Ammon's horn (tissue), 1 donor: ENCODE measurements around the gene CUBN.

Experiments
- DNase-seq: peaks from one replicate; pipeline ENCODE4 v3.0.0-alpha.2; 2016; ENCODE audit warnings: low spot score

Gene CUBN

DNA sequence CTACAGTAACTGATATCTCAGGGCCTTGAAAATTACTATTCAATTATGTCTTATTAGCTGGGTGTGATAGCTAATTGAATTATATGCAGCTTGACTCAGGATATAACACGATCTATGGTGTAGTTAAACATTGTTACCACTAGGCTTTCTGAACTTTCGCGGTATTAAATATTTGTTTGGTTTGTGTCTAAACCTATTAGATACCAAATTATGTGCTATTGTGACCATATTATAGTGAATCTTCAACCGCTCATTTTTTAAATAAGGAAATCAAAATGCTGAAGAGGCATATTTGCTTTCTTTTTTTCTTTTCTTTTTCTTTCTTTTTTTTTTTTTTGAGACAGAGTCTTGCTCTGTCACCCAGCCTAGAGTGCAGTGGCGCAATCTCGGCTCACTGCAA lies 213.1 kb downstream of the CUBN start:
- no peak for DNase-seq

- DNase-seq = no peak
Observed at GRCh38 chr10:16915300-16915699, 214.3 kb downstream of the CUBN start.

DNA sequence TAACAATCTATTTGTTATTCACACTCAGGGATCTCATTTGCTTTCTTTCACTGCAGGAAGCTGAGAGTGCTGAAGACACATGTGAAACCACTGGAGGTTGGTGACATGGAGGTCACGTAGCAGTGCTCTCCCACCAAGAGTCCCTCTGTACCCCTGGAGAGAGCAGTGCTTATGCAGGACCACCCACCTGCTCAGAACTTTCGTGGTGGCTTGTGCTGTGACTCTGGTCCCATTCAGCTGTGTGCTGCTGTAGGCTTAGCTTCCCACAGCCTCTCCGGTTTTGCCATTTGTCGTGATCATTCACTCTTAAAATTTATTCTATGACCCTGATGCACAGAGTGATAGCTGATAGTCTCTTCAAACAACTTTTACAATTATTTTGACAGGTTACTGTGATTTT lies 216.3 kb downstream of the CUBN start:
- DNase-seq = no peak

DNA sequence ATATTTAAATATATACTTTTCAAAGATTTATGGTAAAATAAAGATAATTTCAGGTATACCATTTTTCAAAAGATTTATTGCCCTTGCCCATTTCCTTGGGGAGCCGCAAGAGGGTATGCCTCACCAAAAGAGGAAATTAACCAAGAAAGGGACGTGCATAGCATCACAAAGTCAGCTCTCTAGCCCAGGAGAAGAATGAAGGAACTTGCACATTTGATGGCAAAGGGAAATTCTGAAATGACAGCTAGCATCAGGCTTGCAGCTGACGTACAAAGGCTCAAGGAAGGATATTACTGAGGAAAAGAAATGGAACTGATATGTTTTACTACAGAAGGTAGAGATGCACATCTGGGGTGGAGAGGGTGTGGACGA lies 218.8 kb downstream of the CUBN start:
- DNase-seq = no peak

- DNase-seq = no peak
Observed at GRCh38 chr10:16909961-16910792, 219.4 kb downstream of the CUBN start.

GRCh38 chr10:16909271-16909767 lies 220.3 kb downstream of the CUBN start:
- DNase-seq = no peak

GRCh38 chr10:16907687-16908086 lies 221.9 kb downstream of the CUBN start:
- DNase-seq = no peak

- no peak for DNase-seq
Observed at GRCh38 chr10:16905320-16905719, 224.3 kb downstream of the CUBN start.

GRCh38 chr10:16904639-16905061 lies 225.0 kb downstream of the CUBN start:
- no peak for DNase-seq

DNA sequence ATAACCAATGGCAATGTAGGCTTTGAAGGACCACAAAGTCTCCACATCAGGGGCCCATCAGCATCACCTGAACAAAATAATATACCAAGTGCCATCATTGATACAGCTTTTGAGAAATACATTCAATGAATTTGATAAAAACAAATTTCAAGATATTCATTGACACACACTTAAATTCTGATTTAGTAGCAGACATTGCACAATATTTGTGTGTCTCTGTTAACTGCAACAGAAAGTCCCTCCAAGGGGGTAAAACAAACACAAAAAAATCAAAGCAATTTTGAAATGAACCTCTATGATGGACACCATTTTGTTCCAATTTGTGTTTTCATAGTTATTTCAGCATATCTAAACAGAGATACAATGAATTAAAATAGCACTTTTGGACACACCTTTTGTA lies 225.6 kb downstream of the CUBN start:
- no peak for DNase-seq

- DNase-seq = no peak
Observed at GRCh38 chr10:16902606-16903005, 227.0 kb downstream of the CUBN start.

GRCh38 chr10:16901106-16901505 lies 228.5 kb downstream of the CUBN start:
- DNase-seq = no peak

GRCh38 chr10:16896993-16897392 lies 232.6 kb downstream of the CUBN start:
- no peak for DNase-seq

GRCh38 chr10:16894821-16895220 lies 234.8 kb downstream of the CUBN start:
- DNase-seq = no peak

DNA sequence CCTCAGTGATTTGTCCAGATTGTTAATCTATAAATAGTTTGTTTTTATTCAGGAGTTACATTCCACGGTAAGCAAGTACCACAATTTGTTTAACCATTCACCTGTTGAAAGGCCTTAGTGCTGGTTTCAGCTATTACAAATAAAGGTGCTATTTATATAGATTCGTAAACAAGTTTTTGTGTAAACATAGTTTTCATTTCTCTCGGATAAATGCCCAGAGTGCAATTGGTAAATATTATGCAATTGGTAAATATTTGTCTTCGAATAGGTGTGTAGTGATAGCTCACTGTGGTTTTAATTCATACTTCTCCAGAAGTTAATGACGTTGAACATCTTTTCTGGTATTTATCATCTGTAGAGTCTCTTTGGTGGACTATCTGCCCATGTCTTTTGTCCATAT lies 235.9 kb downstream of the CUBN start:
- DNase-seq = no peak

DNA sequence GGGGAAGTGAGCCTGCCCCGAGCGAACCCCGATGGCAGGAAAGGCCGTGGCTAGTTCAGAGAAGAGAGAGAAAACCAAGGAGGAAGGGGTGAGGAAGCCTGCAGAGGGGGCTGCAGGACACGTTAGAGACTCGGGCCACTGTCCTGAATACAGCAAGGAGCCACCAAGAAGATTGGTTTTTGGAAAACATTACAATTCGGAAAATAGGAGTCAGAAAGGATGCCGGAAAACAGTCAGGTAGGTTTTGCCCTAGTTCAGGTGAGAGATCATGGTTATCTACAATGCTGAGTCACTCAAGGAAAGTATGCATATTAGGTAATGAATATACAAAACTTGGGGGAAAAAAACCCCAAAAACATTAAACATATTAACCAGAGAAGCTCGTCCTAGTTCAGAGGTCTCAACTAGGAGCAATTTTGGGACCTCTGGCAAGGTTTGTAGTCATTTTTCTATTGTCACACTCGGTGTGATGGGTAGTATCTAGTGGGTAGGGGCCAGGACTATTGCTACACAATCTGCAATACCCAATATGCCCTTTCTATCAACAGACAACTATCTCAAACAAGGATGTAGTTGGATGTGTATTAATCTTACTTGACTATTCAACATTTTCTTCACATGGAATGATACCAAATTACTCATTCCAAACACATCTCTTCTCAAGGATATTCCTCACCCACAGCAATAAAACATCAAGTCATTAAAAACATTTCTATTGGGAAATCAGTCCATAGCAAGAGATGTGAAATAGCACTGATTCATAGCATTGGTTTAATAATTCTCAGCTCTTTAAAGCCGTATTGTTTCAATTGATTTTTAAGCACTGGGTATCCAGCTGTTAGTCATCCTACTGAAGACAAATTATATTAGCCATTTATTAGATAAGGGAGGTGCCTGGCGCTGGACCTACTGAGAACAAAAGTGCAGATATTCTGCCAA lies 238.0 kb downstream of the CUBN start:
- DNase-seq = no peak

DNA sequence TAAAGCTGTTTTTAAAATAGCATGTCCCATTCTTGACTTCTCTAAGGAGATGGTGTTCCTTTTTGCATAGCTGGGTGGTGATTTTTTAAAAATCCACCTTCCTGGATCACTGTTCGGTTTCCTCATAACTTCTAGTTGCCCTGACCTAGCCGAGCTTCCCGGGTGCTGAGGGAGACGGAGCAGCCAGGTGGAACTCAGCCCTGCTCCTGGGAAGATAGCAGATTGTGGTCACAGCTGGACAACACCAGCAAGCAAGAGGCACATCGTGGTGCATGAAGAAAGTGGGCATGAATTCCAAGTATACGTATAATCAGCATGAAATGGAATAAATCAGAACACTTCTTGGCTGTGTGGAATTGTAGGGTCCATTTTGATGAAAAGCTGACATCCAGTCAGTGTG lies 238.9 kb downstream of the CUBN start:
- DNase-seq = no peak

DNA sequence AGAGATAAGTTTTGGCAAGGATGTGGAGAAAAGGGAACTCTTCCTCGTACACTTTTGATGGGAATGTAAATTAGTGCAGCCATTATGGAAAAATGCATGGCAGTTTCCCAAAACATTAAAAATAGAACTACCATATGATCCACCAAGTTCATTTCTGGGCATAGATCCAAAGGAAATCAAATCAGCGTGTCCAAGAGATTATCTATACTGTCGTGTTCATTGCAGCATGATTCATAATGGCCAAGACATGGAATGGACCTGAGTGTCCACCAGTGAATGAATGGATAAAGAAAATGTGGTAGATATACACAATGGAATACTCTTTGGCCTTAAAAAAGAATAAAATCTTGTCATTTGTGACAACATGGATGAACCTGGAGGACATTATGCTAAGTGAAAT lies 242.0 kb downstream of the CUBN start:
- no peak for DNase-seq

DNA sequence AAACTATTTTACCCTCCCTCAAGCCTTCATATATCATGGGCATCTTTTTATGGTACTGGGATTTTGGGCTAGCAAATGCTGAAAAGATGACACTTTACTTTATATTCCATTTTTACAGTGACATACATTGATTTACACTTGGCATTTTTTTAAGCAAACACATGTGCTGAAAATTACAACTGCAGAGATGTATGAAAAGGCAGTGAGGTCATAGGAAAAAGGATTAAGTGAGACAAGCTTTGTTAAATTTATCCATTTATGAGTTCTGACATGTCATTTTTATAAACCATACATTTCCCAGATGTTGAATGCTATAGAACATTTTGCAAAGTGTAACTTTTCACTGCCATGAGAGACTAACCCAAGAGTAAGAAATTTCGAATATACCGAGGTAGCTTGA lies 243.6 kb downstream of the CUBN start:
- no peak for DNase-seq

DNA sequence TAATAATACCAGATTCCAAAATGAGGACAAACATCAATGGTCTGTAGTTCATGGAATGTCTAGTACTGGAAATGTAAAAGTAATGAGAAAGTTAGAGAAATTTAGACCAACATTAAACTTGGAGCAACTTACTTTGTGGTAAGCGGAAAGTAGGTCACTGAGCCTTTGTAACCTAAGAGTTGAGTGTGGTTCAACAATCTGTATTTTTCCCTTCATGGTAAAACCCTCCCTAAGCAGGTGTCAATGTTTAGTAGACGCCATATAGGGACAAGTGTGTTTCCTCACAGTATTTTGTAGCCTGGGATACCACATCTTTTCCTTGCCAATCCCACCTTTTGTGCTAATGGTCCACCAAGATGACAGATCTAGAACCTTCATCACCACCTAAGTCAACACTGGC lies 245.1 kb downstream of the CUBN start:
- DNase-seq = no peak

GRCh38 chr10:16883084-16883483 lies 246.5 kb downstream of the CUBN start:
- peak; percentile 10 for DNase-seq

DNA sequence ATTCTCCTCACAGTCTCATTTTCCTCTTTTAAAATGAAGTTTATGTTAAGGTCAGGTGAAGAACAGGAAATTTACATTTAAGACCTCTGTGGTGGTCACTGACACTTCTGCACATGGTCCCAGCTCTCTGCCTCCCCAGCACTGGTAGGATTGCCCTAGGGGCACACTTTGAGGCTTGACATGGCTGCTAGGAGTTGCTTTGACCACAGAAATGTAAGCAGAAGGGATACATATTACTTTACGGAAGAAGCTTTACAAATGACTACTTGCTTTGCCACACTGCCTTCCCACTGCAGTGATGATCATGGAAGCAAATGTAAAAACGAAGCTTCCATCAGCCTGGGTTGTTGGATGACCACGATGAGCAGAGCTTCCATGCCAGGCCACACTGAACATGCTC lies 259.3 kb downstream of the CUBN start:
- no peak for DNase-seq

DNA sequence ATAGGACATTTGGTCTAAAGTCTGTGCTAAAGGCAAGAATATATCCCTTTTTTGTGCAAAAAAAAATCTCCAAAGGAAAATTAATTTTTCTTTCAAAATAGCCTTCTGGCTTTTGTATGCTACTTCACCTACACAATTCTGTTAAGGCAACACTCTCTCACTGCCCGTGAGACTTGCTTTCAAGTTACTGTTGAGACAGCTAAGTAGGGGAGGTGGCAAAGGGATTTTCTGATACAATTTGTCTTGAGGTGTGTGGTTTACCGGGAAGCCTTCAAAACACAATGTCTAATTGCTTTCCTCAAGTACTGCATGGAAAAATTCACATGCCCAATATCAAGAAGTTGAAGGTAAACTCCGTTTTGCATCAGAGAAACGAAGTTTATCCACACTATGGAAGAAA lies 261.6 kb downstream of the CUBN start:
- DNase-seq = no peak
